K562 (cell line): ENCODE measurements around the gene COQ5. TPM values are rescaled to one million over a fixed set of nuclear protein-coding genes. Genes with fewer than 3 reads are reported as not detected.

Experiments
- CAMTA2 ChIP-seq: fragments of 250-450 bp; sonication (Bioruptor Pico); conservative IDR thresholded peaks from 2 replicates; pipeline ENCODE4 v1.5.1; 2022
- CBX1 ChIP-seq: sonication (generic); IDR thresholded peaks from 2 replicates; pipeline ENCODE4 v1.6.1; 2016; ENCODE audit warnings: antibody characterized with exemption, low read depth, mild to moderate bottlenecking
- GTF2F1 ChIP-seq: IDR thresholded peaks from 2 replicates; pipeline ENCODE4 v1.6.1; 2011; ENCODE audit warnings: low read depth, low read length, improper control_type of control experiment
- ILF3 ChIP-seq: fragments of 450-650 bp; IDR thresholded peaks from 2 replicates; pipeline ENCODE4 v1.6.1; 2018; ENCODE audit warnings: antibody characterized with exemption, mild to moderate bottlenecking, moderate library complexity, borderline replicate concordance
- MAFG ChIP-seq: fragments of 450-650 bp; conservative IDR thresholded peaks from 2 replicates; pipeline ENCODE4 v1.6.1; 2016; ENCODE audit warnings: missing genetic modification characterization, missing compliant biosample characterization
- PHTF2 ChIP-seq: fragments of 250-450 bp; sonication (Bioruptor Pico); IDR thresholded peaks from 2 replicates; pipeline ENCODE4 v1.5.0; 2021; ENCODE audit warnings: mild to moderate bottlenecking
- POLR2H ChIP-seq: IDR thresholded peaks from 2 replicates; pipeline ENCODE4 v1.6.1; 2016; ENCODE audit warnings: missing genetic modification characterization, low read depth, mild to moderate bottlenecking, control low read depth, missing compliant biosample characterization, moderate library complexity
- RAD51 ChIP-seq: fragments of 450-650 bp; IDR thresholded peaks from 2 replicates; pipeline ENCODE4 v1.7.1; 2016; ENCODE audit warnings: low read depth, mild to moderate bottlenecking, borderline replicate concordance
- SFPQ ChIP-seq: fragments of 200-400 bp; formaldehyde crosslinking; IDR thresholded peaks from 2 replicates; pipeline ENCODE4 v1.6.1; 2017; ENCODE audit warnings: mild to moderate bottlenecking, low read depth, low read length, moderate library complexity
- SMAD3 ChIP-seq: fragments of 450-650 bp; formaldehyde crosslinking; conservative IDR thresholded peaks from 2 replicates; pipeline ENCODE4 v1.4.0; 2020; ENCODE audit warnings: mild to moderate bottlenecking
- ZNF408 ChIP-seq: fragments of 250-450 bp; sonication (Bioruptor Pico); IDR thresholded peaks from 2 replicates; pipeline ENCODE4 v1.4.0; 2020; ENCODE audit warnings: low read depth, mild to moderate bottlenecking, moderate library complexity
- polyA plus RNA-seq, 8 experiments: library from polyadenylated mRNA; depleted of rRNA in 4 of 8; stranded (reverse) in 5 of 8; unstranded in 3 of 8; fragments of >200 nt; fragmentation: Nextera tagmentation in 2 of 8; fragmentation: Illumina TruSeq in 1 of 8; extraction: Ambion mirVana in 2 of 8; extraction: Trizol in 1 of 8; gene quantifications; 2 replicates each; pipeline versions ENCODE4 v1.2.1 to v1.2.3, GENCODE V29; 2011 to 2014; ENCODE audit warnings: inconsistent platforms in 1 of 8, missing spikeins in 1 of 8
- total RNA-seq, 7 experiments: library from RNA; depleted of rRNA in 6 of 7; stranded (reverse); fragments of >200 nt in 6 of 7; fragmentation: Illumina TruSeq in 2 of 7; extraction: Trizol in 2 of 7; gene quantifications; 2 replicates each; pipeline versions ENCODE4 v1.2.1 to v1.2.3, GENCODE V29; 2011 to 2021; ENCODE audit warnings: low replicate concordance in 1 of 7
- TF ChIP-seq, protein P1 (sequence below): IDR thresholded peaks from 3 replicates; pipeline ENCODE4 v1.6.1; 2011; ENCODE audit warnings: borderline replicate concordance, mild to moderate bottlenecking; ENCODE audit not compliant: insufficient read length, insufficient read depth
- TF ChIP-seq, protein P2 (sequence below), 2 experiments: IDR thresholded peaks in 1 of 2; conservative IDR thresholded peaks in 1 of 2; 2 replicates each; pipeline ENCODE4 v1.6.1; 2016; ENCODE audit warnings: low read depth in 2 of 2, mild to moderate bottlenecking in 1 of 2, missing compliant biosample characterization in 1 of 2, missing genetic modification characterization in 1 of 2, moderate library complexity in 1 of 2
- TF ChIP-seq, protein P3 (sequence below): sonication (generic); formaldehyde crosslinking; IDR thresholded peaks from 2 replicates; pipeline ENCODE4 v1.5.0; 2020; ENCODE audit warnings: missing genetic modification reagents

COQ5 gene
- total and polyA plus RNA-seq, 9 of the 15 experiments (the other 6 are each of a cell fraction or from before 2014, with no cell fraction given), result 19.2 to 59.7 (median 30.4) TPM

DNA sequence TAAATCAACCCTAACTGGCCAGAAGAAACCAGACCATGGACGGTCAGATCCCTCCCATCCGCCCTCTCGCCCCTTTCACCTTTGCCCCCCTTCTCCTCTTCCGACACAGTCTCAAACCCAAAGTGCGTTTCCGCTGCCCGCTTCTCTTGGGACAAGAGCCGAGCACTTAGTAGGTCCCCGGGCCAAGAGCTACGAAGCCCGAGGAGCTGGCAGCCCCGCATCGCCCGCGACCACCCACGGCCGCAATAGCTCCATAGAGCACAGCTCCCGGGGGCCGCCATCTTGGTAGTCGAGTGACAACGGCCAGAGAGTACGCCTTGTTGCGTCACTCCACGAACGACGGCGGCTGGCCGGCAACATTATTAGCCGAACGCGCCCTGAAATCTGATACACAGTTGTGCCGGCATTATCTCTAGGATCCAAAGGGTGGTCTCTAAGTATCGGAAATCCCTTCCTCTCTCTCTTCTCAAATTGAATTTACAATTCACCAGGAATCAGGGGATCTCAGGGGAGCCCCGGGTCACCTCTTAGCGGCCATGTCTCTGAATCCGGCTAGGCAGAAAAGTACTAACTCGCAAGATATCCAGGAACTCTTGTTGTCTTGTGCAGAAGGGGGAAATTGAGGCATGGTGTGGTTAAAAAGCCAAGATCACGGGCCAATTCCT lies at the start of gene COQ5 (continued):
- TF ChIP-seq ZNF408 (CRISPR knock-in tag) (no peak), PHTF2 (no peak), GTF2F1 (peak; percentile 76; the same call in 1 of the 2 replicates), RAD51 (no peak), CBX1 (no peak), ILF3 (no peak), SMAD3 (CRISPR knock-in tag) (no peak), SFPQ (no peak), POLR2H (tag) (peak; percentile 87), MAFG (tag) (no peak), CAMTA2 (CRISPR knock-in tag) (no peak)
- TF ChIP-seq, protein P1, sequence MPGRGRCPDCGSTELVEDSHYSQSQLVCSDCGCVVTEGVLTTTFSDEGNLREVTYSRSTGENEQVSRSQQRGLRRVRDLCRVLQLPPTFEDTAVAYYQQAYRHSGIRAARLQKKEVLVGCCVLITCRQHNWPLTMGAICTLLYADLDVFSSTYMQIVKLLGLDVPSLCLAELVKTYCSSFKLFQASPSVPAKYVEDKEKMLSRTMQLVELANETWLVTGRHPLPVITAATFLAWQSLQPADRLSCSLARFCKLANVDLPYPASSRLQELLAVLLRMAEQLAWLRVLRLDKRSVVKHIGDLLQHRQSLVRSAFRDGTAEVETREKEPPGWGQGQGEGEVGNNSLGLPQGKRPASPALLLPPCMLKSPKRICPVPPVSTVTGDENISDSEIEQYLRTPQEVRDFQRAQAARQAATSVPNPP, result no peak
- TF ChIP-seq, protein P2, sequence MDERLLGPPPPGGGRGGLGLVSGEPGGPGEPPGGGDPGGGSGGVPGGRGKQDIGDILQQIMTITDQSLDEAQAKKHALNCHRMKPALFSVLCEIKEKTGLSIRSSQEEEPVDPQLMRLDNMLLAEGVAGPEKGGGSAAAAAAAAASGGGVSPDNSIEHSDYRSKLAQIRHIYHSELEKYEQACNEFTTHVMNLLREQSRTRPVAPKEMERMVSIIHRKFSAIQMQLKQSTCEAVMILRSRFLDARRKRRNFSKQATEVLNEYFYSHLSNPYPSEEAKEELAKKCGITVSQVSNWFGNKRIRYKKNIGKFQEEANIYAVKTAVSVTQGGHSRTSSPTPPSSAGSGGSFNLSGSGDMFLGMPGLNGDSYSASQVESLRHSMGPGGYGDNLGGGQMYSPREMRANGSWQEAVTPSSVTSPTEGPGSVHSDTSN (CRISPR knock-in tag; IDR thresholded peaks at IDR 0.05; ENCODE audit: low read depth), result no peak
- TF ChIP-seq, protein P2 (tag; conservative IDR thresholded peaks at IDR 0.05; ENCODE audit: low read depth), result peak; percentile 27; the same call in 1 of the 2 replicates
- TF ChIP-seq, protein P3, sequence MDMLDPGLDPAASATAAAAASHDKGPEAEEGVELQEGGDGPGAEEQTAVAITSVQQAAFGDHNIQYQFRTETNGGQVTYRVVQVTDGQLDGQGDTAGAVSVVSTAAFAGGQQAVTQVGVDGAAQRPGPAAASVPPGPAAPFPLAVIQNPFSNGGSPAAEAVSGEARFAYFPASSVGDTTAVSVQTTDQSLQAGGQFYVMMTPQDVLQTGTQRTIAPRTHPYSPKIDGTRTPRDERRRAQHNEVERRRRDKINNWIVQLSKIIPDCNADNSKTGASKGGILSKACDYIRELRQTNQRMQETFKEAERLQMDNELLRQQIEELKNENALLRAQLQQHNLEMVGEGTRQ (CRISPR knock-in tag), result no peak
